Measurements from ENCODE around the gene XPO4.

Gene XPO4

GRCh38 chr13:20780317-20780716 lies 122.2 kb downstream of the XPO4 start:
- no peak overlapping the region for H3K27ac ChIP-seq
- H3K4me2 ChIP-seq (ENCODE audit: low read length), result no peak overlapping the region
- TF ChIP-seq CTCF (IDR thresholded peaks at IDR 0.05), result no peak
- H3K79me2 ChIP-seq, result no peaks in the 10 kb centered on the region
- H3K9me3 ChIP-seq (ENCODE audit: control insufficient read depth, low read length), result no peaks in the 10 kb centered on the region
- H3K9ac ChIP-seq, result no peak overlapping the region
- H3K4me1 ChIP-seq, result no peaks in the 10 kb centered on the region
- H3K36me3 ChIP-seq (ENCODE audit: control insufficient read depth, insufficient read depth, low read length), result no peaks in the 10 kb centered on the region
- no peak overlapping the region for H2AFZ ChIP-seq
- no peaks in the 10 kb centered on the region for H3K27me3 ChIP-seq (ENCODE audit: control insufficient read depth, insufficient read depth, low read length)
- no peak overlapping the region for H3K4me3 ChIP-seq (ENCODE audit: low read depth, low read length)

- H3K27ac ChIP-seq, result no peak overlapping the region
- H3K9me3 ChIP-seq (ENCODE audit: control insufficient read depth, low read length), result no peaks in the 10 kb centered on the region
- H3K79me2 ChIP-seq, result no peaks in the 10 kb centered on the region
- no peak overlapping the region for H3K4me2 ChIP-seq (ENCODE audit: low read length)
- no peaks in the 10 kb centered on the region for H3K4me1 ChIP-seq
- H3K4me3 ChIP-seq (ENCODE audit: low read depth, low read length), result no peak overlapping the region
- H3K36me3 ChIP-seq (ENCODE audit: control insufficient read depth, insufficient read depth, low read length), result no peaks in the 10 kb centered on the region
- no peaks in the 10 kb centered on the region for H3K27me3 ChIP-seq (ENCODE audit: control insufficient read depth, insufficient read depth, low read length)
- no peak overlapping the region for H2AFZ ChIP-seq
- H3K9ac ChIP-seq, result no peak overlapping the region
- TF ChIP-seq CTCF (IDR thresholded peaks at IDR 0.05), result no peak
These were observed 123.1 kb downstream of the XPO4 start for GRCh38 chr13:20779405-20779804.

- no peaks in the 10 kb centered on the region for H3K27me3 ChIP-seq (ENCODE audit: control insufficient read depth, insufficient read depth, low read length)
- H3K36me3 ChIP-seq (ENCODE audit: control insufficient read depth, insufficient read depth, low read length), result no peaks in the 10 kb centered on the region
- no peak for TF ChIP-seq CTCF (IDR thresholded peaks at IDR 0.05)
- H2AFZ ChIP-seq, result no peak overlapping the region
- H3K9me3 ChIP-seq (ENCODE audit: control insufficient read depth, low read length), result no peaks in the 10 kb centered on the region
- no peak overlapping the region for H3K4me2 ChIP-seq (ENCODE audit: low read length)
- H3K4me1 ChIP-seq, result no peaks in the 10 kb centered on the region
- no peak overlapping the region for H3K4me3 ChIP-seq (ENCODE audit: low read depth, low read length)
- no peaks in the 10 kb centered on the region for H3K79me2 ChIP-seq
- H3K27ac ChIP-seq, result no peak overlapping the region
- no peak overlapping the region for H3K9ac ChIP-seq
These were observed 124.2 kb downstream of the XPO4 start for GRCh38 chr13:20778311-20778710.

GRCh38 chr13:20776751-20777150 lies 125.8 kb downstream of the XPO4 start:
- H3K36me3 ChIP-seq (ENCODE audit: control insufficient read depth, insufficient read depth, low read length), result no peaks in the 10 kb centered on the region
- H3K9me3 ChIP-seq (ENCODE audit: control insufficient read depth, low read length), result no peaks in the 10 kb centered on the region
- H3K9ac ChIP-seq, result no peak overlapping the region
- H3K79me2 ChIP-seq, result peaks cover 3% of the 10 kb centered on the region
- no peaks in the 10 kb centered on the region for H3K4me1 ChIP-seq
- no peaks in the 10 kb centered on the region for H3K27me3 ChIP-seq (ENCODE audit: control insufficient read depth, insufficient read depth, low read length)
- H3K4me2 ChIP-seq (ENCODE audit: low read length), result no peak overlapping the region
- H3K27ac ChIP-seq, result no peak overlapping the region
- H2AFZ ChIP-seq, result no peak overlapping the region
- no peak overlapping the region for H3K4me3 ChIP-seq (ENCODE audit: low read depth, low read length)
- no peak for TF ChIP-seq CTCF (IDR thresholded peaks at IDR 0.05)

- Histone ChIP-seq H3K9ac (no peak overlapping the region), H3K9me3 (ENCODE audit: control insufficient read depth, low read length) (no peaks in the 10 kb centered on the region), H3K27ac (no peak overlapping the region), H3K27me3 (ENCODE audit: control insufficient read depth, insufficient read depth, low read length) (no peaks in the 10 kb centered on the region), H3K4me3 (ENCODE audit: low read depth, low read length) (no peak overlapping the region), H3K79me2 (peaks cover 3% of the 10 kb centered on the region), H3K36me3 (ENCODE audit: control insufficient read depth, insufficient read depth, low read length) (no peaks in the 10 kb centered on the region), H3K4me1 (no peaks in the 10 kb centered on the region), H3K4me2 (ENCODE audit: low read length) (no peak overlapping the region), H2AFZ (no peak overlapping the region)
- TF ChIP-seq CTCF (IDR thresholded peaks at IDR 0.05), result no peak
These were observed 126.6 kb downstream of the XPO4 start for GRCh38 chr13:20775961-20776360.

Measured in parathyroid adenoma (tissue), 2 donors.